Measurements from ENCODE around the gene CPED1. TPM values are rescaled to one million over a fixed set of nuclear protein-coding genes. Genes with fewer than 3 reads are reported as not detected.
"Not testable (repeated sequence)": the region's sequence is repeated elsewhere in the genome, so short reads cannot be mapped to it uniquely, and the experiment has no call there.

Gene CPED1
- total RNA-seq, 1 experiment from 2014 or later, result 4.9 TPM

- in situ Hi-C loops (cut with HindIII; ENCODE audit: low pct_unique_long_range_greater_than_20kb, low sequenced_read_pairs), result no loop called here
- DNase-seq (ENCODE audit: low read depth, low spot score), result no peak
Observed at GRCh38 chr7:121026577-121027111, 38.1 kb downstream of the CPED1 start.

GRCh38 chr7:121027761-121028669 lies 39.5 kb downstream of the CPED1 start:
- no peak for DNase-seq (ENCODE audit: low read depth, low spot score)
- in situ Hi-C loops (cut with HindIII; ENCODE audit: low pct_unique_long_range_greater_than_20kb, low sequenced_read_pairs), result no loop called here

- DNase-seq (ENCODE audit: low read depth, low spot score), result no peak
- in situ Hi-C loops (cut with HindIII; ENCODE audit: low pct_unique_long_range_greater_than_20kb, low sequenced_read_pairs), result no loop called here
Observed at GRCh38 chr7:121029302-121029701, 40.8 kb downstream of the CPED1 start.

- DNase-seq (ENCODE audit: low read depth, low spot score), result no peak
- in situ Hi-C loops (cut with HindIII; ENCODE audit: low pct_unique_long_range_greater_than_20kb, low sequenced_read_pairs), result no loop called here
Observed at GRCh38 chr7:121030308-121030707, 41.8 kb downstream of the CPED1 start.

- in situ Hi-C loops (cut with HindIII; ENCODE audit: low pct_unique_long_range_greater_than_20kb, low sequenced_read_pairs), result no loop called here
- DNase-seq (ENCODE audit: low read depth, low spot score), result no peak
Observed at GRCh38 chr7:121032645-121033460, 44.3 kb downstream of the CPED1 start.

- DNase-seq (ENCODE audit: low read depth, low spot score), result no peak
- in situ Hi-C loops (cut with HindIII; ENCODE audit: low pct_unique_long_range_greater_than_20kb, low sequenced_read_pairs), result no loop called here
Observed at GRCh38 chr7:121034929-121035328, 46.4 kb downstream of the CPED1 start.

- in situ Hi-C loops (cut with HindIII; ENCODE audit: low pct_unique_long_range_greater_than_20kb, low sequenced_read_pairs); DNase-seq (ENCODE audit: low read depth, low spot score): not testable (repeated sequence)
Observed at GRCh38 chr7:121036776-121037175, 48.3 kb downstream of the CPED1 start.

GRCh38 chr7:121037329-121037728 lies 48.8 kb downstream of the CPED1 start:
- DNase-seq (ENCODE audit: low read depth, low spot score); in situ Hi-C loops (cut with HindIII; ENCODE audit: low pct_unique_long_range_greater_than_20kb, low sequenced_read_pairs): not testable (repeated sequence)

- DNase-seq (ENCODE audit: low read depth, low spot score), result no peak
- in situ Hi-C loops (cut with HindIII; ENCODE audit: low pct_unique_long_range_greater_than_20kb, low sequenced_read_pairs), result no loop called here
Observed at GRCh38 chr7:121037957-121038716, 49.6 kb downstream of the CPED1 start.

- no peak for DNase-seq (ENCODE audit: low read depth, low spot score)
- in situ Hi-C loops (cut with HindIII; ENCODE audit: low pct_unique_long_range_greater_than_20kb, low sequenced_read_pairs), result no loop called here
Observed at GRCh38 chr7:121038717-121039509, 50.4 kb downstream of the CPED1 start.

- DNase-seq (ENCODE audit: low read depth, low spot score), result no peak
- in situ Hi-C loops (cut with HindIII; ENCODE audit: low pct_unique_long_range_greater_than_20kb, low sequenced_read_pairs), result no loop called here
Observed at GRCh38 chr7:121039510-121039822, 51.0 kb downstream of the CPED1 start.

- no peak for DNase-seq (ENCODE audit: low read depth, low spot score)
- in situ Hi-C loops (cut with HindIII; ENCODE audit: low pct_unique_long_range_greater_than_20kb, low sequenced_read_pairs), result no loop called here
Observed at GRCh38 chr7:121039994-121040393, 51.5 kb downstream of the CPED1 start.

GRCh38 chr7:121041516-121042148 lies 53.1 kb downstream of the CPED1 start:
- DNase-seq (ENCODE audit: low read depth, low spot score), result no peak
- in situ Hi-C loops (cut with HindIII; ENCODE audit: low pct_unique_long_range_greater_than_20kb, low sequenced_read_pairs), result no loop called here

GRCh38 chr7:121042195-121042594 lies 53.7 kb downstream of the CPED1 start:
- DNase-seq (ENCODE audit: low read depth, low spot score), result no peak
- in situ Hi-C loops (cut with HindIII; ENCODE audit: low pct_unique_long_range_greater_than_20kb, low sequenced_read_pairs), result no loop called here

GRCh38 chr7:121042899-121043298 lies 54.4 kb downstream of the CPED1 start:
- no peak for DNase-seq (ENCODE audit: low read depth, low spot score)
- in situ Hi-C loops (cut with HindIII; ENCODE audit: low pct_unique_long_range_greater_than_20kb, low sequenced_read_pairs), result no loop called here

GRCh38 chr7:121043314-121044234 lies 55.1 kb downstream of the CPED1 start:
- DNase-seq (ENCODE audit: low read depth, low spot score), result no peak
- in situ Hi-C loops (cut with HindIII; ENCODE audit: low pct_unique_long_range_greater_than_20kb, low sequenced_read_pairs), result no loop called here
